ENCODE data around the gene NELFB.

The NELFB gene

GRCh38 chr9:137222190-137223077 is 32.7 kb upstream of the NELFB start, which contains the start of gene RNF208:
TSS of gene RNF208 (minus strand) at chr9:137222240. CDS start at chr9:137221212, 1,028 bp downstream.
- Histone ChIP-seq H3K9me3 (no peaks in the 10 kb centered on the region), H3K4me3 (ENCODE audit: low read depth in 1 of 2, low read length in 1 of 2) (peak within 1 kb of the TSS; percentile 84 to 94), H3K27me3 (peaks cover 66% of the 10 kb centered on the region), H3K36me3 (peaks cover 11% of the 10 kb centered on the region), H3K27ac (peak within 1 kb of the TSS; percentile 87), H3K4me1 (ENCODE audit: control insufficient read depth in 1 of 2, insufficient read depth in 1 of 2, low read depth in 1 of 2, low read length in 1 of 2) (peaks cover 15 to 30% of the 10 kb centered on the region in 2 experiments)
- no peak for TF ChIP-seq CTCF (IDR thresholded peaks at IDR 0.05)

DNA sequence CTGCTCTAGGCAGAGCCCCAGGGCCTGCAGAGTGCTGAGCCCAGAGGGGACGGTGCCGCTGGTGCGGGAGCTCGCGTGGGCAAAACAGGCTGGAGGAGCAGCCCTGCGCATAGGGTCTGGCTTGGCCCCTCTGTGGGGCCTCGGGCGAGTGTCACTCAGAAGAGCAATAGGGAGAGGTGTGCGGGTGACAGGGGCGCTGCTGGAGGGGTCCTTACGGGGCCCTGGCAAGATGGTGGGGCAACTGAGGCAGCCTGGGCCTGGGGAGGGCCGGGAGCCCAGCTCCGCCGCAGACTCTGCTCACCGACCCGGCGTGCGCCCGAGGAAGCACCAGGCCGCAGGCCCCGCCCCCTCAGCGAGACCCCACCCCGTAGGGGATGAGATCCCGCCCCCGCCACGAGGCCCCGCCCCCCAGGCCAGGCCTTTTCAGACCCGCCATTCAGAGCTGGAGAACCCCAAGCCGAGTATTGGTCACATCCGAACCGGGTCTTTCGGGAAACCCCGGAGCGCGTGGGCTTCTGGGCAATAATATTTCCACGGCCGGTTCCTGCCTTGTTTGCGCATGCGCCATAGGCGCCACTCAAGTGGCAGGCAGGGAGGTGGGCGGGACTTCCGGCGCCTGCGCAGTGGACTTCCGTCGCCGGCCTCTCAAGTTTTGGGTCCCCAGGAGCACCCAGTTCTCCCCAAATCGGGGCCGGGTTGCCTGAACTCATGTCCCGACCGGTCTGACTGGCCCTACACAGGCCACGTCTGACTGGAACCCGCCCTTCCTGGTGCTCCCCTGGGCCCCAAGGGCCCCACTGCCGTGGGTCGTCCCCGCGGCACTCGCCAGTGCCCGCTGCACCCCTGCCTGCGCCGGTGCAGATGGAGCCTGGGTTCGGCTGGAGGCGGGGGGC is 31.8 kb upstream of the NELFB start:
- Histone ChIP-seq H3K36me3 (peaks cover 2% of the 10 kb centered on the region), H3K4me1 (ENCODE audit: control insufficient read depth in 1 of 2, insufficient read depth in 1 of 2, low read depth in 1 of 2, low read length in 1 of 2) (peaks cover 15 to 30% of the 10 kb centered on the region in 2 experiments), H3K27me3 (peaks cover 75% of the 10 kb centered on the region), H3K9me3 (no peaks in the 10 kb centered on the region), H3K4me3 (ENCODE audit: low read depth in 1 of 2, low read length in 1 of 2) (peak overlapping the region; percentile 84 to 94), H3K27ac (peak overlapping the region; percentile 87)
- TF ChIP-seq CTCF (IDR thresholded peaks at IDR 0.05): peak; percentile 26

GRCh38 chr9:137224830-137225694 is 30.1 kb upstream of the NELFB start, which contains the start of gene CYSRT1:
TSS of gene CYSRT1 (plus strand) at chr9:137225174. CDS start at chr9:137225622, 448 bp downstream.
- Histone ChIP-seq H3K9me3 (no peaks in the 10 kb centered on the region), H3K27ac (peak within 1 kb of the TSS; percentile 87), H3K4me3 (ENCODE audit: low read depth in 1 of 2, low read length in 1 of 2) (peak within 1 kb of the TSS; percentile 84 to 94), H3K27me3 (peaks cover 88% of the 10 kb centered on the region), H3K4me1 (ENCODE audit: control insufficient read depth in 1 of 2, insufficient read depth in 1 of 2, low read depth in 1 of 2, low read length in 1 of 2) (peaks cover 15 to 30% of the 10 kb centered on the region in 2 experiments), H3K36me3 (no peaks in the 10 kb centered on the region)
- no peak for TF ChIP-seq CTCF (IDR thresholded peaks at IDR 0.05)

DNA sequence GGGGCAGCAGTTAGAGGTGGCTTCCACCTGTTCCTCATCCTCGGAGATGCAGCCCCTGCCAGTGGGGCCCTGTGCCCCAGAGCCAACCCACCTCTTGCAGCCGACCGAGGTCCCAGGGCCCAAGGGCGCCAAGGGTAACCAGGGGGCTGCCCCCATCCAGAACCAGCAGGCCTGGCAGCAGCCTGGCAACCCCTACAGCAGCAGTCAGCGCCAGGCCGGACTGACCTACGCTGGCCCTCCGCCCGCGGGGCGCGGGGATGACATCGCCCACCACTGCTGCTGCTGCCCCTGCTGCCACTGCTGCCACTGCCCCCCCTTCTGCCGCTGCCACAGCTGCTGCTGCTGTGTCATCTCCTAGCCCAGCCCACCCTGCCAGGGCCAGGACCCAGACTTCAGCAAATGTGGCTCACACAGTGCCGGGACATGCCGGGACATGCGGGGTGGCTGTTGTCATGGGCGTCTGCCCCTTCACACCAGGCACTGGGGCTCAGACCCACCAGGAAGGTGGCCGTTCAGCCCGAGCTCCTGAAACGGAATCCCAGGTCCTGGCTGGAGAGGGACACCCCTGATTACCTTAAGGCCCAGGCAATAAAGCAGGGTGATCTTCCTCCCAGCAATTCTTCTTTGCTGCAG is 29.3 kb upstream of the NELFB start:
- no peak for TF ChIP-seq CTCF (IDR thresholded peaks at IDR 0.05)
- H3K9me3 ChIP-seq: no peaks in the 10 kb centered on the region
- no peaks in the 10 kb centered on the region for H3K36me3 ChIP-seq
- H3K27me3 ChIP-seq: peaks cover 86% of the 10 kb centered on the region
- no peak overlapping the region for H3K4me3 ChIP-seq (ENCODE audit: low read depth in 1 of 2, low read length in 1 of 2)
- H3K27ac ChIP-seq: no peak overlapping the region
- peaks cover 15 to 30% of the 10 kb centered on the region in 2 experiments for H3K4me1 ChIP-seq (ENCODE audit: control insufficient read depth in 1 of 2, insufficient read depth in 1 of 2, low read depth in 1 of 2, low read length in 1 of 2)
